ENCODE results near the gene PLEKHA5. TPM values are rescaled to one million over a fixed set of nuclear protein-coding genes. Genes with fewer than 3 reads are reported as not detected.

Gene PLEKHA5
- polyA plus RNA-seq, 1 donor (not counting 4 experiments of a cell fraction or from before 2014, with no cell fraction given) = 21.7 TPM

GRCh38 chr12:19299765-19300164 is 170.2 kb downstream of the PLEKHA5 start:
- H3K9me1 ChIP-seq (ENCODE audit: control insufficient read depth, extremely low read depth, insufficient read depth, low read length) = no peaks in the 10 kb centered on the region
- no peaks in the 10 kb centered on the region for H3K27me3 ChIP-seq (ENCODE audit: control insufficient read depth, extremely low read depth, insufficient read depth, low read length)
- no peak for DNase-seq (ENCODE audit: low read depth, low spot score)
- peaks cover 19% of the 10 kb centered on the region for H3K4me1 ChIP-seq (ENCODE audit: control insufficient read depth, extremely low read depth, insufficient read depth, low read length)
- no peak for TF ChIP-seq EZH2 (IDR thresholded peaks at IDR 0.05; ENCODE audit: low read length)
- TF ChIP-seq CTCF (optimal IDR thresholded peaks at IDR 0.05 in 1 of 3, IDR thresholded peaks at IDR 0.05 in 1 of 3, conservative IDR thresholded peaks at IDR 0.05 in 1 of 3; ENCODE audit: extremely low read depth in 1 of 3, insufficient read depth in 2 of 3, low read length in 3 of 3) = no peak
- H3K4me3 ChIP-seq (ENCODE audit: control insufficient read depth in 2 of 3, extremely low read depth in 1 of 3, insufficient read depth in 2 of 3, low read depth in 1 of 3, low read length in 3 of 3) = peak overlapping the region in 2 of 3 experiments; percentile 12 to 49
- no peaks in the 10 kb centered on the region for H4K20me1 ChIP-seq (ENCODE audit: control insufficient read depth, extremely low read depth, insufficient read depth, low read length)
- peak overlapping the region; percentile 56 for H3K9ac ChIP-seq (ENCODE audit: control insufficient read depth, extremely low read depth, insufficient read depth, low read length)
- dilution Hi-C loops (cut with MboI; ENCODE audit: extremely low pct_ligation_motif_present, low sequenced_read_pairs) = no loop called here
- H3K4me2 ChIP-seq (ENCODE audit: control insufficient read depth, extremely low read depth, insufficient read depth, low read depth, low read length) = peak overlapping the region; percentile 66
- peak; percentile 98 for FAIRE-seq
- no peaks in the 10 kb centered on the region for H3K36me3 ChIP-seq (ENCODE audit: control insufficient read depth in 2 of 2, extremely low read depth in 1 of 2, insufficient read depth in 2 of 2, low read length in 2 of 2)
- no peak overlapping the region for H2AFZ ChIP-seq (ENCODE audit: control insufficient read depth, low read length)
- no peaks in the 10 kb centered on the region for H3K79me2 ChIP-seq (ENCODE audit: control insufficient read depth, insufficient read depth, low read length)
- no peaks in the 10 kb centered on the region for H3K9me3 ChIP-seq (ENCODE audit: control insufficient read depth, low read depth, low read length)
- peak overlapping the region; percentile 85 for H3K27ac ChIP-seq (ENCODE audit: control insufficient read depth, insufficient read depth, low read length)

DNA sequence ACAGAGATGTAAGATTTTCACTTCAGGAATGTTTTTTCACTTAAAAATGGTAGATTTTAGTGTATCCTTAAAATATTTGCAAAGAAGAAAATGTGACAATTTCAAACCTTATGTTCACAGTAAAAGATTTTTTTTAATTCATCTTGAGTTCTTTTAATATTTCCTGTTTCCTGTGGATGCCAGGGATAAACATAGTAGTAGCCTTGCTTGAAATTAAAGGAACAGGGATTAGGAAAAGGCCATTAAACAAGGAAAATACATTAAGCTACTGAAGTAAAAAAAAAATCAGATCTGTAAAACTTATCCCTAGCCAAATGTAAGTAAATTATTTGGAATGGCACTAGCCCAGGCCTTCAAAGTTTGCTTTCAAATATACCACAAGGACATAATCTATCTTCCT is 171.7 kb downstream of the PLEKHA5 start:
- Histone ChIP-seq H3K9ac (ENCODE audit: control insufficient read depth, extremely low read depth, insufficient read depth, low read length) (no peak overlapping the region), H3K36me3 (ENCODE audit: control insufficient read depth in 2 of 2, extremely low read depth in 1 of 2, insufficient read depth in 2 of 2, low read length in 2 of 2) (peaks cover under 1 to 2% of the 10 kb centered on the region in 2 experiments), H2AFZ (ENCODE audit: control insufficient read depth, low read length) (no peak overlapping the region), H3K4me2 (ENCODE audit: control insufficient read depth, extremely low read depth, insufficient read depth, low read depth, low read length) (no peak overlapping the region), H3K79me2 (ENCODE audit: control insufficient read depth, insufficient read depth, low read length) (no peaks in the 10 kb centered on the region), H3K4me3 (ENCODE audit: control insufficient read depth in 2 of 3, extremely low read depth in 1 of 3, insufficient read depth in 2 of 3, low read depth in 1 of 3, low read length in 3 of 3) (no peak overlapping the region), H3K4me1 (ENCODE audit: control insufficient read depth, extremely low read depth, insufficient read depth, low read length) (peaks cover 19% of the 10 kb centered on the region), H3K9me1 (ENCODE audit: control insufficient read depth, extremely low read depth, insufficient read depth, low read length) (no peaks in the 10 kb centered on the region), H4K20me1 (ENCODE audit: control insufficient read depth, extremely low read depth, insufficient read depth, low read length) (no peaks in the 10 kb centered on the region), H3K27me3 (ENCODE audit: control insufficient read depth, extremely low read depth, insufficient read depth, low read length) (no peaks in the 10 kb centered on the region), H3K9me3 (ENCODE audit: control insufficient read depth, low read depth, low read length) (no peaks in the 10 kb centered on the region), H3K27ac (ENCODE audit: control insufficient read depth, insufficient read depth, low read length) (no peak overlapping the region)
- TF ChIP-seq EZH2 (IDR thresholded peaks at IDR 0.05; ENCODE audit: low read length) (no peak), CTCF (optimal IDR thresholded peaks at IDR 0.05 in 1 of 3, IDR thresholded peaks at IDR 0.05 in 1 of 3, conservative IDR thresholded peaks at IDR 0.05 in 1 of 3; ENCODE audit: extremely low read depth in 1 of 3, insufficient read depth in 2 of 3, low read length in 3 of 3) (no peak)
- DNase-seq (ENCODE audit: low read depth, low spot score) (no peak), FAIRE-seq (no peak)
- dilution Hi-C loops (cut with MboI; ENCODE audit: extremely low pct_ligation_motif_present, low sequenced_read_pairs) = no loop called here

Data from keratinocyte (primary cell).